GM04503 (cell line): ENCODE measurements around the gene DPP4.
"Not testable (repeated sequence)": the region's sequence is repeated elsewhere in the genome, so short reads cannot be mapped to it uniquely, and the experiment has no call there.

Experiments used
- DNase-seq: peaks from one replicate; pipeline ENCODE4 v3.0.0-alpha.2; 2012; ENCODE audit warnings: low read depth

The DPP4 gene

GRCh38 chr2:162057426-162057825 is 16.6 kb downstream of the DPP4 start:
- DNase-seq = no peak

DNA sequence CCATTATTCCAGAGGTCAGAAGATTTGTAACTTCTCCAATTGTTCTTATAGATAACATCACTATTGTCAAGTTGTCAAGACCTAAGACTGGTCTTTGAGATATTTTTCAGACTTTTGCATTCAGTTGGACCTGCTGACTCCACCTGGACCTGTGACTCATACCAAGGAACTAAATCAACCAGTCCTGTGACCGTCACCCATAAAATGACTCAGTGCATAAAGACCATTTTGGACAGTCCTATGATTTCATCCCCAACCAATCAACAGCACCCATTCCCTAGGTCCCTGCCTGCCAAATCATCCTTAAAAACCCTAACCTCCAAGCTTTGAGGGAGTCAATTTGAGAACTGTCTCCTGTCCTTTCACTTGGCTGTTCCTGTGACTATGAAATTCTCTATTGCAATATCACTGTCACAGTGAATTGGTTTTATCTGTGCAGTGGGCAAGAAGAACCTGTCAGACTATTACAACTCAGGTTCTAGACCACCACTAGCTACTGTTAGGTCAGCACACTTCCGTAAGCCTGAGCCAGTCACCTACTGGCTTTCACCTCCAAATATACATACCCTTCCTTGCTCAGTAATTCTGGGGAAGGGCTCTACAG is 17.1 kb downstream of the DPP4 start:
- DNase-seq = no peak

GRCh38 chr2:162053808-162054155 is 20.2 kb downstream of the DPP4 start:
- DNase-seq = no peak

DNA sequence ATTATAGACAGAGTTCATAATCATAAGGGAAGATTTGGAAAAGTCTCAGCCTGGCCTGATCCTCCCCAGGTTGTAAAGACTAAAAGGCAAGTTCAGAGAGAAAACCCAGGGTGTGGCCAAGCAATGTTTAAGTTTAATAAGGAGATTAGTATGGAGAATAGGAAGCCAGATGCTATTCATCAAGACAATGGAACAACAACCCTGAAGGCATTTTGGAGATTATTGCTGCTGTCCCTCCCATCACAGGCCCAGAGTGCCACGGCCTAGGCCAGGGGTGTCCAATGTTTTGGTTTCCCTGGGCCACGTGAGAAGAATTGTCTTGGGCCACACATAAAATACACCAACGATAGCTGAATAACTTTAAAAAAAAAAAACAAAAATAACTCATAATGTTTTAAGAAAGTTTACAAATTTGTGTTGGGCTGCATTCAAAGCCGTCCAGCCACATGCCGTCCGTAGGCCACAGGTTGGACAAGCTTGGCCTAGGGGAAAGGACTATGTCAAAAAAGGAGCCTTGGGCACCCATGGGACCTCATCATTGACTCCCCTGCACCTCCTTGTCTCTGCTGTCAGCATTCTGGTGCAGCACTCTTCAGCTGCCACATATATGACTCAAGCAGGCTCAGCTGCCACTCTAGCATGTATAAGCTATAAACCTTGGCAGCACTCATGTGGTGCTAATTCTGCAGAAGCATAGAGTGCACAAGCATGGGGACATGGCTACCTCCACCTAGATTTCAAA is 20.8 kb downstream of the DPP4 start:
- no peak for DNase-seq

DNA sequence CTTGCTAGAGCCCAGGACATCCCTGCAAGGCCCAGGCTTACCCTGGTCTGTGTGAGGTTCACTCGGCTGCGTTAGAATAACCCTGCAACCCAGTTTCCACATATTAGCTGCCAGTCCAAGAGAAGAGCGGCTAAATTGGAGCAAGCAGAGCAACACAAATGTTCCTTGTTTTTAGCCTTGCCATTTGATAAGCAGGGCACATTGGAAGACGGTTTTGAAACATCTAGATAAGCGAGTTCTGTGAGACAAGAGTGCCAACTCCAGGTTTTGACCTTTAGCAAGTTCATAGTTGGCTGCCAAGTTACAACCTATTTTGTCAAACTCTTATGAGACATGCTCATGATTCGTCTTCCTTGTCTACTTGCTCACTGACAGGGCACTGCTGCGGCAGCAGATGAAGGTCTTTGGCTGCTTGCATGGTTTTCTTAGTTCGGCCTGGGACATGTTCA is 23.5 kb downstream of the DPP4 start:
- no peak for DNase-seq

DNA sequence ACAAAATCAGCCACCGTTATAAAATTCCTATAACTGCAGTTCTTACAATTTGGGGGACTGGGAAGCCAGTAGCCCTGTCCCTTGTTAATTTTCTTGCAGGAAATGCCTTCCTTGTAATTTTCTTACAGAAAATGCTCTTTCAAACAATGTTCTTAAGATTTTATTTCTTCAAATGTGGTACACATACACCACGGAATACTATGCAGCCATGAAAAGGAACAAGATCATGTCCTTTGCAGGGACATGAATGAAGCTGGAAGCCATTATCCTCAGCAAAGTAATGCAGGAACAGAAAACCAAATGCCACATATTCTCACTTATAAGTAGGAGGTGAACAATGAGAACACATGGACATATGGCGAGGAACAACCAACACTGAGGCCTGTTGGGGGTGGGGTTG is 24.9 kb downstream of the DPP4 start:
- DNase-seq = not testable (repeated sequence)

- no peak for DNase-seq
These were observed 29.4 kb downstream of the DPP4 start for GRCh38 chr2:162044586-162044985.

GRCh38 chr2:162043132-162043531 is 30.9 kb downstream of the DPP4 start:
- DNase-seq = no peak

- no peak for DNase-seq
These were observed 32.5 kb downstream of the DPP4 start for GRCh38 chr2:162041485-162041884.

DNA sequence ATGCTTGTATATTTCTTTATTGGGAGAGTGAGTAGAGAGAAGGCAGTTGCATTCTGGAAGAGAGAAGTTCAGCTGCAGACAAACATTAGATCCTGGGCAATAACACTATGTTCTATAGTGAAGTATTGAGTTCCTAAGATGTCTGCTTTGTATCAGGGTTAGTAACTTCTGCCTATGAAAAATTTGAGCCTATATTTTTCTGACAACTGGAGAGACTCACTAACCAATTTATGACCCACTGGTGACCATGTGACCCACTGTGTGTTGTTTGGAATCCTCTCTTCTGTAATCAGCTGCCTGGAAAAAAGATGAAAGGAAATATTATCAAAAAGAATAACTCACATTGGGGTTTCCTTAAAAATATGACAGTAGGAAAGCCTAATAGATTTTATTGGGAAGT is 35.3 kb downstream of the DPP4 start:
- no peak for DNase-seq

GRCh38 chr2:162037886-162038285 is 36.1 kb downstream of the DPP4 start:
- no peak for DNase-seq

DNA sequence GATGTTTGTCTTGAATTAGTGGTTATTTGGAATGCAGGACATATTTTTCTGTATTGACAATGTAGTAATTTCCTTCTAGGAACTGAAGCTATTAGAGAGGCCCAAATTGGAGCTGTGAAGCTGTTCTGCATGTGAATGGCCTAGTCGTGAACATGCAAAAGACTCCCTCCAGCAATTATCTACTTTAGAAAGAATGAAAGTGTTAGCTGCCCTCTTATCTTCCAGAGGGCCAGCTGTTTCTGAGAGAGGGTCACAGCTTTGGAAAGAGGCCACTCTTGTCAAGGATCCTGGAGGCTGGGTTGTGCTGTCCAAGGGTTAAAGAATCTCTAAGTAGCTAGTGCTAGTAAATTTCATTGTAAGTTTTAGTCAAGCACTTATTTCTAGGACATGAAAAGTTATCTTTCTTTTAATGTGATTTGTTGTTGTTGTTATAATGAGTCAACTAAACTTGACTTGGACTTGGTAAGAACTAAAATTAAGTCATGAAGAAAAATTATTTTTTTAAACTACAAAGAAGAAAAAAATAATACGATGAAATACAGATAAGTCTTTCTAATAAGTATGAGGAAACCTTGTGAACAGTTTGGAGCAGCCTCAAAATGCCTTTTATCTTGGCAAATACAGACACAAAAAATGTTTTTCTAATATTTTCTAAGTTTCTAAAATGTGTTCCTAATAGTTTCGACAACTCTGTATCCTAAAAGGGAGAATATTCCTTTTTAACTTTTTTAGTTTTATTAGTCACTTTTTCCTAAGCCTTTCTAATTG is 36.8 kb downstream of the DPP4 start:
- no peak for DNase-seq

DNA sequence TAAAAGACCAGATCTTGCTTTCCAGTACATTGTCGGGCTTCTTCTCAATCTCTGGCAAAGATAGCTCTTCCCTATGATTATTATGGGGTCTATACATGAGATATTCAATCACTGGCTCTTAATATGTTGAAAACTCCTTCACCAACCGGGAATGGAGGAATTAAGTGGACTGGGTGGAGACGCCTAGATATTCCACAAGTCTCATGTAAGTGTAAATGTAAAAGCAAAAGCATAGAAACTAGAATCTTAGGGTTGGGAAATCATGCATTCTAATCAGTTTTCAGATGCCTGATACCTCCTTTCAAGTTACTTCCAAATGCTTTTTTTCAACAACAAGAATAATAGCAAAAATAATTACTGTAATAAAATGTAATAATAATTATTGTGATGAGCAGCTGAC is 38.0 kb downstream of the DPP4 start:
- no peak for DNase-seq

DNA sequence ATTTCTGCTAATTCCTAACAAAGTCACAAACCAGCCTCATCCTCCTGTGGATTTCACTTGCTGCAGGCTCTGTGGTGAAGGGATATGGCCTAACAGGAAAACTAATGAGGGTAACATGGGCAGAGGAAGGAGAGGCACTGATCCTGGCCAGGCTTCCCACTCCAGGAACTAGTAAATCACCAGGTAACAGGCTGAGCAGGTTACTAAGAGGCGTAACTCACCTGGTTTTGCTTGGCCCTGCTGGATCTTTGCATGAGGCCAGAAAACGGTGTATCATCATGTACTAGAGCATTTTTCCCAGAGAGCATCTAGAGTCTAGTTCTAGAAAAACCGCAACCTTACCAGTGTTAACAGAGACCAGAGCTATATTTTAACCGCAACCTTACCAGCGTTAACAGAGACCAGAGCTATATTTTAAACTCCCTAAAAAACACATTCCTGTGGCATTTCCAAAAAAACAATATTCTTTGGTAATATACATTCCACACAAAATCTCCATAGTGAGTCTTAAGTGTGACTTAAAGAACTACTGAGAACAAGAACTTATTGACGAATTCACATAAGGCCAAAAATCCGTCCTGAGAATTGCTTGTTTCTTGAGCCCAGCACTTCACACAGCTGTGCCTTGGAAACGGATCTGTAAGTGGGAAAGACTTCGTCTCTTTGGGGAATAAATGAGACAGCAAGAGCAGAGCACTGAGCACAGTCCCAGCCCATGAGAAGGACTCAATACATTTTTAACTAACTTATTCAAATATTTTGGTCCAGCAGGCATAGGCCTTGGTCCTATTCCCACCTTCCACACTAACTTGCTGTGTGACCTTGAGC is 43.4 kb downstream of the DPP4 start:
- DNase-seq = no peak

DNA sequence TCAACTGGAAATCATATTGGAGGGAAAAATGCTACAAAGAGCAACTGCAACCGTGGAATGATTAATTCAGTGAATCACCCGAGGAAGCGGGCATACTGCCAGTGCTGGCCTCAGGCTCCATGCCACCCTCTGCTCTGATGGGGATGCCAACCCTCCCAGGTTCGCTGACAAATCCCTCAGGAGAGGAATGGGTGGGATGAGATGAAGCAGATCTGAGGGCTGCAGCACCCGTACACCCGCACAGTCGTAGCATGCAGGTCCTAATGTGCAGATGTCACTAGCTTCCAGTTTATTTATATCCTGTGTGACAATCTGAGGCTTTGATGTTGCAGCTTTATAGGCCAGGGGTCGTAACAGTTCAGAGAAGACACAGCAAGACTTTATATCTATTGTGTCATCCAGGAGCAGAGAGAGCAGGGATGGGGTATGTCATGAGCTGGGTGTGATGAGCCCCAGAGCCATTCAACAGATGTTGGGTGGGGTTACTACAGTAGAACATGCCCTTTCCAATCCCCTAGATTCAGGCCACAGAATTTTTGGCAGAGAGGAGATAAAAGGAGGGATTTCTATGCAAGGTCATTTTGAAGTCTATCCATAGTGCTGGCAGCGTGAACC is 44.6 kb downstream of the DPP4 start:
- no peak for DNase-seq

DNA sequence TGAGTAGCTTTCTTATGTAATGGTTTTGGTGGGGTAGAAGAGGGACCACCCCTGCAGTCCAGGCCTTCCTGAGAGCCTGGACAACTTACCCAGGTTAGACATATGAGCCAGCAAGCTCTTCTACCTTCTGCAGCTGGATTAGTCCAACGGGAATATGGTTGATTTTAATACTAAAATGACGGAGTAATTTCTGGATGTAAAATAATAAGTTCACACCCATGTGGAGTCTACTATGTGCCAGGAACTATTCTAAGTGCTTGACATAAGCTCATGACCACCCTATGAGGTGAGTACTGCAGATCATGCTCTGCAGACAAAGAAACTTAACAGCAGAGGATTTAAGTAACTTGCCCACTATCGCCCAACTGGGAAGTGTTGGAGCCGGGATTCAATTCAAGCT is 45.5 kb downstream of the DPP4 start:
- no peak for DNase-seq

DNA sequence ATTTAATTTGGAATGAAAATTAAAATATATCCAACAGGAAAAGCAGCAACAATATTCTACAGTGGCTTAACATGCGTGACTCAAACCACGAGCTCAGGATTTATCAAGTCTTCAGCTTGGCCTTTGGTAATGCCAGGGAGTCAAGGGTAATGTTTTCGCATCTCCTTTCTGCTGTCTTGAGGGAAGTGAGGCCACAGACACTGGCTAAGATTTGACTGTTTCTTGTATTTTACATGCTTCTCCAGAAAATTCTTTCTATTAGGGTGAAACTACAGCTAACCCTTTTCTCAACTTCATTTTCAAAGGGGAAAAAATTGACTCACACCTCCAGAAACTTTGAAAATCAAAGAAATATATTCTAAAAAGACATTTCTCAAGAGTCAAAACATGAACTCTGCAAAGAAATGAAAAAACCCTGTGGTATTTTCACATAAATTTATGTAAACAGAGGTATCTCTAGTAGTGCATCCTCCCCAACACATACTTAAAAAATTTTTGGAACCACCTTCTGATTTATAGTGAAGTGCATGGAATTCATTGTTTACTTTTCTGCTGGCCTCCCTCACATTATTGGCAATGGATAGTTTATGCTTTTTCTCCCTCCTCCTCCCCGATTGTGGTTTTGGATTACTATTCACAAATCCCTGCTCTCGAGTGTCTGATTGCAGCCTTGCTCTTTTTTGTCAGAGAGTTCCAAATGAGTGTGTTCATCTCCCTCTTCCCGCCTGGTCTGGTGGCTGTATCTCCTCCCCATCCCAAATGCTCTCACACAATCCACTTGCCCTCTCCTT is 48.7 kb downstream of the DPP4 start:
- DNase-seq = peak; percentile 74

DNA sequence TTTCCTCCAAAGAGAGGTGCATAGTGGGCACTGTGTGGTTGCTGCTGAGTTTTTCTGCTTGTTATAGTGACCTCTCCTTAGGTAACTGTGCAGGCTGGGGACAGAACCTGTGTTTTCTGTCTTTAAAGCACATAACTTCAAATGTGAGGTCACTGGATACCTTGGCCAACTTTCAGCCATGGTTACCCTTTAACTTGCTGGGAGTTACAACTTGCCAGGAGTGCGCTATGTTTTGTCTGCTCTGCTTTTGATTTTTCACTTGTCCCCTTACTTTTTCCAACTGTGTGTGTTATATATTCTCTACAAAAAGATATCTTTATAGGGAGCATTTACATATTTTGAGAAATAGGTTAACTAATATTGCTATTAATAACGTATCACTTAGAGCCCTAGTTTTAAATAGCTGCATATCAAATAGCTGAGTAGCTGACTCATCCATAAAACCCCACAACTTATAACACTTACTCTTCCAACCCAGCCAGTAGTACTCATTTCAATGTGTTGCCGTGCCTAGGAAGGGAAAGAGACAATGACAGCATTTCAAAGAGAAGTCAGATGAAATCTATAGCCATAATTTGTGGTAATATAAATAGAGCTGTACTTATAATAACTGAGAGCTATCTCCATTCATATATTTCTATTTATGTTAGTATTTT is 51.6 kb downstream of the DPP4 start:
- DNase-seq = no peak

GRCh38 chr2:162021516-162022058 is 52.4 kb downstream of the DPP4 start:
- DNase-seq = no peak

DNA sequence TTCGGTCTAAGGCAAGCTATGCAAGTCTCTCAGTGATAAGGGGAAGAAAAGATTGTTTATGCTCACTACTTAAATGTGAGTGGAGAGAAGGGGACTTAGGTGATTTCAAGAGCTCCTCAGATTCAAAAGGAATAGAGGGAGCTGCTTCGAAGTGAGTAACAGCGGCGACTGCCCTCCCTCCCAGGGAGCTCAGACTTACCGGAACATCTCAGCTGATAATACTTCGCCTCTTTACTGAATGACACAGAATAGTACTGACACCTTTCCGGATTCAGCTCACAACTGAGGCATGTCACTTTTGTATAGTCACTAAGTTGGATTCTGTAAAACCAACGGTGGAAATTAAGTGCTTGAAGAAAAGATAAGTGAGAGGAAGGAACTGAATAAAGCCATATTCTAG is 55.5 kb downstream of the DPP4 start:
- no peak for DNase-seq
